ENCODE data around the gene EFNB2.

The EFNB2 gene

GRCh38 chr13:106462710-106463109 is 72.8 kb downstream of the EFNB2 start:
- Histone ChIP-seq H3K9ac (no peak overlapping the region), H3K9me3 (replicated peaks in 1 of 11) (no peaks in the 10 kb centered on the region; a peak in 1 of 22 replicates), H3K4me2 (no peak overlapping the region), H3K27ac (no peak overlapping the region), H3K36me3 (no peaks in the 10 kb centered on the region), H4K20me1 (no peaks in the 10 kb centered on the region), H3K27me3 (no peaks in the 10 kb centered on the region), H3K4me1 (0 out of 20 replicates have a peak, but pooled peaks cover 0 to 6% (median 0%) of the 10 kb centered on the region in 10 experiments), H3K4me3 (no peak overlapping the region)
- TF ChIP-seq Cebpa-rat (IDR thresholded peaks at IDR 0.05) = no peak

GRCh38 chr13:106455777-106456176 is 79.7 kb downstream of the EFNB2 start:
- no peak for TF ChIP-seq Cebpa-rat (IDR thresholded peaks at IDR 0.05)
- Histone ChIP-seq H4K20me1 (no peaks in the 10 kb centered on the region), H3K4me1 (peaks cover 0 to 7% (median 0%) of the 10 kb centered on the region in 10 experiments; a peak in 3 of 20 replicates), H3K27me3 (no peaks in the 10 kb centered on the region), H3K4me3 (no peak overlapping the region), H3K27ac (no peak overlapping the region), H3K4me2 (0 out of 22 replicates have a peak overlapping the region, but pooled peaks of 1 of the 11 experiments have one; percentile 15), H3K9ac (no peak overlapping the region), H3K36me3 (no peaks in the 10 kb centered on the region), H3K9me3 (replicated peaks in 1 of 11) (no peaks in the 10 kb centered on the region)

- Histone ChIP-seq H3K4me1 (peaks cover 0 to 7% (median 0%) of the 10 kb centered on the region in 10 experiments; a peak in 5 of 20 replicates), H3K36me3 (no peaks in the 10 kb centered on the region), H3K27ac (no peak overlapping the region), H4K20me1 (no peaks in the 10 kb centered on the region), H3K9me3 (replicated peaks in 1 of 11) (peaks cover 0 to 2% (median 0%) of the 10 kb centered on the region in 11 experiments; a peak in 2 of 22 replicates), H3K27me3 (no peaks in the 10 kb centered on the region), H3K4me3 (no peak overlapping the region), H3K9ac (no peak overlapping the region), H3K4me2 (peak overlapping the region in 5 of 11 experiments; percentile 3 to 26 (median 15); a peak in 4 of 22 replicates)
- no peak for TF ChIP-seq Cebpa-rat (IDR thresholded peaks at IDR 0.05)
Measured at GRCh38 chr13:106455190-106455589, 80.3 kb downstream of the EFNB2 start.

- Histone ChIP-seq H3K27ac (no peak overlapping the region), H4K20me1 (no peaks in the 10 kb centered on the region), H3K27me3 (no peaks in the 10 kb centered on the region), H3K4me1 (peaks cover 0 to 14% (median 7%) of the 10 kb centered on the region in 10 experiments; a peak in 15 of 20 replicates), H3K4me2 (no peak overlapping the region), H3K9ac (no peak overlapping the region), H3K9me3 (replicated peaks in 1 of 11) (peaks cover 10 to 17% (median 14%) of the 10 kb centered on the region in 11 experiments), H3K36me3 (no peaks in the 10 kb centered on the region), H3K4me3 (no peak overlapping the region)
- TF ChIP-seq Cebpa-rat (IDR thresholded peaks at IDR 0.05) = no peak
Measured at GRCh38 chr13:106453101-106453500, 82.4 kb downstream of the EFNB2 start.

- no peak for TF ChIP-seq Cebpa-rat (IDR thresholded peaks at IDR 0.05)
- Histone ChIP-seq H3K27me3 (no peaks in the 10 kb centered on the region), H3K36me3 (no peaks in the 10 kb centered on the region), H3K4me1 (peaks cover 7 to 35% (median 26%) of the 10 kb centered on the region in 10 experiments; a peak in 19 of 20 replicates), H3K4me2 (no peak overlapping the region), H3K9ac (no peak overlapping the region), H3K27ac (no peak overlapping the region), H3K4me3 (no peak overlapping the region), H4K20me1 (no peaks in the 10 kb centered on the region), H3K9me3 (replicated peaks in 1 of 11) (peaks cover 14 to 24% (median 17%) of the 10 kb centered on the region in 11 experiments)
Measured at GRCh38 chr13:106450991-106451390, 84.5 kb downstream of the EFNB2 start.

GRCh38 chr13:106449096-106449495 is 86.4 kb downstream of the EFNB2 start:
- H3K9ac ChIP-seq = no peak overlapping the region
- H3K27me3 ChIP-seq = no peaks in the 10 kb centered on the region
- no peak overlapping the region for H3K27ac ChIP-seq
- peaks cover 14 to 24% (median 17%) of the 10 kb centered on the region in 11 experiments for H3K9me3 ChIP-seq (replicated peaks in 1 of 11)
- H3K4me3 ChIP-seq = no peak overlapping the region
- no peaks in the 10 kb centered on the region for H3K36me3 ChIP-seq
- H4K20me1 ChIP-seq = no peaks in the 10 kb centered on the region
- peak overlapping the region in 1 of 11 experiments; percentile 56; a peak in 2 of 22 replicates for H3K4me2 ChIP-seq
- no peak for TF ChIP-seq Cebpa-rat (IDR thresholded peaks at IDR 0.05)
- peaks cover 7 to 43% (median 36%) of the 10 kb centered on the region in 10 experiments; a peak in 19 of 20 replicates for H3K4me1 ChIP-seq

- H3K4me1 ChIP-seq = peaks cover 7 to 49% (median 36%) of the 10 kb centered on the region in 10 experiments; a peak in 19 of 20 replicates
- H3K27me3 ChIP-seq = no peaks in the 10 kb centered on the region
- no peak overlapping the region for H3K9ac ChIP-seq
- no peaks in the 10 kb centered on the region for H3K36me3 ChIP-seq
- H3K4me3 ChIP-seq = no peak overlapping the region
- H4K20me1 ChIP-seq = no peaks in the 10 kb centered on the region
- H3K9me3 ChIP-seq (replicated peaks in 1 of 11) = peaks cover 14 to 24% (median 17%) of the 10 kb centered on the region in 11 experiments
- TF ChIP-seq Cebpa-rat (IDR thresholded peaks at IDR 0.05) = peak in 1 of 11 experiments; percentile 32; a peak in 1 of 22 replicates
- peak overlapping the region in 10 of 11 experiments; percentile 2 to 70 (median 54); a peak in 19 of 22 replicates for H3K4me2 ChIP-seq
- no peak overlapping the region for H3K27ac ChIP-seq
Measured at GRCh38 chr13:106445996-106446395, 89.5 kb downstream of the EFNB2 start.

- Histone ChIP-seq H3K4me1 (peaks cover 0 to 46% (median 36%) of the 10 kb centered on the region in 10 experiments; a peak in 18 of 20 replicates), H3K4me3 (no peak overlapping the region), H3K9me3 (replicated peaks in 1 of 11) (peaks cover 7 to 14% (median 10%) of the 10 kb centered on the region in 11 experiments), H3K27ac (no peak overlapping the region), H3K9ac (no peak overlapping the region), H4K20me1 (no peaks in the 10 kb centered on the region), H3K27me3 (no peaks in the 10 kb centered on the region), H3K36me3 (no peaks in the 10 kb centered on the region), H3K4me2 (no peak overlapping the region)
- no peak for TF ChIP-seq Cebpa-rat (IDR thresholded peaks at IDR 0.05)
Measured at GRCh38 chr13:106443607-106444322, 91.7 kb downstream of the EFNB2 start.

- Histone ChIP-seq H3K9me3 (replicated peaks in 1 of 11) (no peaks in the 10 kb centered on the region), H3K4me2 (no peak overlapping the region), H3K27ac (no peak overlapping the region), H3K4me3 (no peak overlapping the region), H3K27me3 (no peaks in the 10 kb centered on the region), H3K36me3 (no peaks in the 10 kb centered on the region), H4K20me1 (no peaks in the 10 kb centered on the region), H3K9ac (no peak overlapping the region), H3K4me1 (peaks cover 0 to 17% (median 10%) of the 10 kb centered on the region in 10 experiments; a peak in 17 of 20 replicates)
- TF ChIP-seq Cebpa-rat (IDR thresholded peaks at IDR 0.05) = no peak
Measured at GRCh38 chr13:106440866-106441265, 94.6 kb downstream of the EFNB2 start.
